Measurements from ENCODE around the gene STRN4. TPM values are rescaled to one million over a fixed set of nuclear protein-coding genes. Genes with fewer than 3 reads are reported as not detected.

The STRN4 gene
- total RNA-seq, 2 donors from 2014 or later: 51.4 to 55.5 TPM

DNA sequence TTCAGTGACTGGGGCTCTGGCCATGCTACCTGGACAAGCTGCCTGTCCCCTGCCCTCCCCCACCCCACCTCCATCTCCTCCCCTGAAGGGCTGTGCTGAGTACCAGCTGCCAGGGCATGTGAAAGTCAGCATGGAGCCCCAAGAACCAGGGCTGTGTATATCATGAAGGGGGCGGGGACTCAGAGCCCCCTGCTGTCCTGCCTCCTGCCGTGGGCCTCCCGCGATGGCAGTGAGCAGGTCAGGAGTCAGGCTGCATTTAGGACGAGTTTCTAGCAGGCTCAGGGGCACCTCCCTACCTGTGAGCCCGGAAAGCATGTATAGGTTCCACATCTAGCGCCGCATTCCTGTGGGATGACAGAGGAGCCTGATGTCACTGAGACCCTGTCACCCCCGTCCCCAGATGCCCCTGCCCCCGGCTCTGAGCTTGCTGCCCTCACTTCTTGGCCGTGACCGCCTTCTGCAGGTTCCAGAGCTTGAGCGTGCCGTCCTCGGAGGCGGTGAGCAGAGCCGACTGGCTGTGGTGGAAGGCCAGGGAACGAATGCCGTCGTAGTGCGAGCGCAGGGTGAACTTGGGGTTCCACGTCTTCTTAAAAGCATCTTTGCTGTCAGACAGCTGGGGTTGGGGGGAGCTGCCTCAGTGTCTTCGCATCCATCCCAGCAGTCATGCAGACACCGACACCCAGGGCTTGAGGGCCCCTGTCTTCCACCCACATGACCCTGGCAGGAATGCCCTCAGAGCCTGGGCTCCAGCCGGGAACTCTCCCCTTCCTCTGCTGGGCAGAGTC is 21.0 kb downstream of the STRN4 start:
- Histone ChIP-seq H3K4me3 (no peak overlapping the region), H3K27me3 (no peaks in the 10 kb centered on the region), H3K36me3 (replicated peaks in 1 of 2; ENCODE audit: insufficient read depth in 1 of 2, low read depth in 2 of 2) (peaks cover 11 to 42% of the 10 kb centered on the region in 2 donors), H3K4me1 (no peaks in the 10 kb centered on the region), H3K9me3 (no peaks in the 10 kb centered on the region), H3K27ac (no peak overlapping the region)
- 88 to 91% methylated on average over 2 to 24 of the region's 26 CpGs for WGBS, 2 donors
- ATAC-seq (no peak), DNase-seq (no peak)
- TF ChIP-seq POLR2A (IDR thresholded peaks at IDR 0.05): no peak
- TF ChIP-seq, protein P1, sequence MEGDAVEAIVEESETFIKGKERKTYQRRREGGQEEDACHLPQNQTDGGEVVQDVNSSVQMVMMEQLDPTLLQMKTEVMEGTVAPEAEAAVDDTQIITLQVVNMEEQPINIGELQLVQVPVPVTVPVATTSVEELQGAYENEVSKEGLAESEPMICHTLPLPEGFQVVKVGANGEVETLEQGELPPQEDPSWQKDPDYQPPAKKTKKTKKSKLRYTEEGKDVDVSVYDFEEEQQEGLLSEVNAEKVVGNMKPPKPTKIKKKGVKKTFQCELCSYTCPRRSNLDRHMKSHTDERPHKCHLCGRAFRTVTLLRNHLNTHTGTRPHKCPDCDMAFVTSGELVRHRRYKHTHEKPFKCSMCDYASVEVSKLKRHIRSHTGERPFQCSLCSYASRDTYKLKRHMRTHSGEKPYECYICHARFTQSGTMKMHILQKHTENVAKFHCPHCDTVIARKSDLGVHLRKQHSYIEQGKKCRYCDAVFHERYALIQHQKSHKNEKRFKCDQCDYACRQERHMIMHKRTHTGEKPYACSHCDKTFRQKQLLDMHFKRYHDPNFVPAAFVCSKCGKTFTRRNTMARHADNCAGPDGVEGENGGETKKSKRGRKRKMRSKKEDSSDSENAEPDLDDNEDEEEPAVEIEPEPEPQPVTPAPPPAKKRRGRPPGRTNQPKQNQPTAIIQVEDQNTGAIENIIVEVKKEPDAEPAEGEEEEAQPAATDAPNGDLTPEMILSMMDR (IDR thresholded peaks at IDR 0.05): no peak
- intact Hi-C loops (cut with DNase I): no loop called here

DNA sequence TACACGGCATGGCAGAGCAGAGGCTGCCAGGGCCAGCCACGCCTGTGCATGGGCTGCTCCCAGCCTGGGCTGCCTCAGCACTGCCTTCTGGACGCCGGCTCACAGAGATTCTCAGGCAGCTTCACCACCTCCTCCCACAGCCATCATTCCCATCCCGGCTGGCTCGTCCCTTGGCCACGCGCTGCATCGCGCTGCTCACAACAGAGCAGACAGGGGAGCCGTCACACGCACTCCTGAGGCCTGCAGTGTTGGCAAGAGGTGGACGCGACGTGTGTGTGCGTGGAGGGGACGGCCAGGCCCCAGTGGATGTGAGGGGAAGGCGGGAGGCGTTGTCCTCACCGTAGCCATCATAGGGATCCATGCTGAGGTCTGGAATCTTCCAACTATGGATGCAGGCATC is 21.8 kb downstream of the STRN4 start:
- Histone ChIP-seq H3K4me3 (no peak overlapping the region), H3K27me3 (no peaks in the 10 kb centered on the region), H3K4me1 (no peaks in the 10 kb centered on the region), H3K27ac (no peak overlapping the region), H3K9me3 (no peaks in the 10 kb centered on the region), H3K36me3 (replicated peaks in 1 of 2; ENCODE audit: insufficient read depth in 1 of 2, low read depth in 2 of 2) (peaks cover 11 to 34% of the 10 kb centered on the region in 2 donors)
- intact Hi-C loops (cut with DNase I): no loop called here
- no peak for ATAC-seq
- TF ChIP-seq POLR2A (IDR thresholded peaks at IDR 0.05): no peak
- TF ChIP-seq, protein P1 (IDR thresholded peaks at IDR 0.05): no peak
- 93 to 95% methylated on average over 17 to 20 of the region's 20 CpGs for WGBS, 2 donors
- no peak for DNase-seq

DNA sequence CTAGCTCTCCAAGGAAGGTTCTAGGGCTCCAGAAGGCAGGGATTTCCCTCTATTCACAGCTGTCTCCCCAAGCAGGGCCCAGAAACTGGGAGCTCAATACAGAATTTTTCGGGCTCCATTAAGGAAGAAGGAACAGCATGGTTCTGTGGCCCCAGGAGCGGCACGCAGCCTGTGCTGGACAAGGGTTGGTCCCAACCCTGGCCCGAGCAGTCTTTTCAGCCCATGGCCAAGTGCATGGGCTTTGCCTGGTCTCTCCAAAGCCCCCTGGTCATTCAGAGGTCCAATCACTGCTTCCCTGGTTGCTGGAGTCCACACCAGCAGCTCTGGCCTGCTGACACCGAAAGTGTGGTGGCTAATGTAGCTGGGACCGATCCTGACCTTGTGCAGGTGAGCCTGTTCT is 22.8 kb downstream of the STRN4 start:
- H3K4me3 ChIP-seq: no peak overlapping the region
- H3K36me3 ChIP-seq (replicated peaks in 1 of 2; ENCODE audit: insufficient read depth in 1 of 2, low read depth in 2 of 2): peaks cover 11 to 31% of the 10 kb centered on the region in 2 donors
- 96 to 100% methylated on average over 4 to 5 of the region's 6 CpGs for WGBS, 2 donors
- TF ChIP-seq POLR2A (IDR thresholded peaks at IDR 0.05): no peak
- TF ChIP-seq, protein P1 (IDR thresholded peaks at IDR 0.05): no peak
- DNase-seq: no peak
- no peaks in the 10 kb centered on the region for H3K27me3 ChIP-seq
- no peaks in the 10 kb centered on the region for H3K9me3 ChIP-seq
- H3K27ac ChIP-seq: no peak overlapping the region
- intact Hi-C loops (cut with DNase I): no loop called here
- no peak for ATAC-seq
- H3K4me1 ChIP-seq: peaks cover under 1% of the 10 kb centered on the region

DNA sequence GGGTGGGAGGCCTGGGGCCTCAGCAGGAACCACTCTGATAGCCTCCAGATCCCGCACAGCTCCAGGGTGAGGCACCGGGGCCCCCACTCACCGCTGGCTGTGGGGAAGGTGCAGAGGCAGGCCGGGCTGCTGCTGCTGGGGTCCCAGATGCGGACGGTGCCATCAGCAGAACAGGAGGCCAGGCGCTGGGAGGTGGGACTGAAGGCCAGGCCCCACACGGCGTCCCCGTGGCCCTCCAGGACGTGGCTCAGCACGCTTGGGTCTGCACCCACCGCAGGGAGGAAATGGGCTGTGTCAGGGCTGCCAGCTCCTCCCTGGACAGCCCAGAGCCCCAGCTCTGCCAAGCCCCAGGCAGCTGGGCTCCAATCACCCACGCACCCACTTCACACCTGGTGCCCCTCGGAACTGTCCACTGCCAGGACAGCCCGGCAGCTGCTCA is 23.2 kb downstream of the STRN4 start:
- no peaks in the 10 kb centered on the region for H3K9me3 ChIP-seq
- no peak overlapping the region for H3K4me3 ChIP-seq
- TF ChIP-seq POLR2A (IDR thresholded peaks at IDR 0.05): no peak
- TF ChIP-seq, protein P1 (IDR thresholded peaks at IDR 0.05): no peak
- H3K27ac ChIP-seq: no peak overlapping the region
- H3K36me3 ChIP-seq (replicated peaks in 1 of 2; ENCODE audit: insufficient read depth in 1 of 2, low read depth in 2 of 2): peaks cover 11 to 31% of the 10 kb centered on the region in 2 donors
- intact Hi-C loops (cut with DNase I): no loop called here
- ATAC-seq (no peak), DNase-seq (no peak)
- 78 to 95% methylated on average over 10 to 11 of the region's 16 CpGs for WGBS, 2 donors
- H3K27me3 ChIP-seq: no peaks in the 10 kb centered on the region
- H3K4me1 ChIP-seq: peaks cover 5% of the 10 kb centered on the region
